CD4-positive, alpha-beta T cell (primary cell): Measurements from ENCODE around the gene PTPN3. TPM values are rescaled to one million over a fixed set of nuclear protein-coding genes. Genes with fewer than 3 reads are reported as not detected.

ENCODE experiments used
- ATAC-seq: fragments of 200-7000 bp; cut with Tn5 transposase; one replicate; pipeline ENCODE4 v1.10.0; 2022; ENCODE audit warnings: mild to moderate bottlenecking; ENCODE audit not compliant: poor library complexity
- CTCF ChIA-PET: fragments of 350-600 bp; sonication (Branson Sonifier 250); formaldehyde crosslinking; loops from one replicate; lab custom pipeline; 2021; ENCODE audit warnings: antibody characterized with exemption, inconsistent platforms; lab: Charles Lee
- POLR2A ChIA-PET: fragments of 350-600 bp; sonication (Branson Sonifier 250); formaldehyde crosslinking; loops from one replicate; lab custom pipeline; 2021; ENCODE audit warnings: antibody characterized with exemption, inconsistent platforms; lab: Charles Lee
- DNase-seq, 14 experiments: peaks; one replicate each; pipeline ENCODE4 v3.0.0-alpha.2; 2013 to 2020; ENCODE audit warnings: mixed read lengths in 2 of 14
- H3K27ac ChIP-seq, 2 donors: one replicate each; pipeline versions ENCODE4 v1.5.1 to v1.7.0; 2013; ENCODE audit warnings: low read length in 2 of 2, low read depth in 1 of 2, mild to moderate bottlenecking in 1 of 2
- H3K27me3 ChIP-seq, 2 experiments: 1 replicate in 1 of 2; 2 replicates in 1 of 2; pipeline versions ENCODE4 v1.6.1 to v1.7.0; 2013; ENCODE audit warnings: low read length in 2 of 2, control low read depth in 1 of 2, mild to moderate bottlenecking in 1 of 2, moderate library complexity in 1 of 2; ENCODE audit not compliant: insufficient read depth in 2 of 2, control insufficient read depth in 1 of 2
- H3K36me3 ChIP-seq: one replicate; pipeline ENCODE4 v1.6.1; 2013; ENCODE audit warnings: low read length, control low read depth; ENCODE audit not compliant: insufficient read depth
- H3K4me1 ChIP-seq: one replicate; pipeline ENCODE4 v1.6.1; 2013; ENCODE audit warnings: low read length, control low read depth; ENCODE audit not compliant: insufficient read depth
- H3K4me3 ChIP-seq: one replicate; pipeline ENCODE4 v1.5.1; 2013; ENCODE audit warnings: mild to moderate bottlenecking, low read length, moderate library complexity
- H3K9me3 ChIP-seq, 2 experiments: 1 replicate in 1 of 2; 2 replicates in 1 of 2; pipeline versions ENCODE4 v1.6.1 to v1.7.0; 2013; ENCODE audit warnings: low read length in 2 of 2, mild to moderate bottlenecking in 2 of 2, control low read depth in 1 of 2, moderate library complexity in 1 of 2; ENCODE audit not compliant: control insufficient read depth in 1 of 2, insufficient read depth in 1 of 2
- H3K27ac Mint-ChIP-seq: one replicate; pipeline ENCODE4 v1.8.0; 2020; ENCODE audit warnings: mixed read lengths
- H3K27me3 Mint-ChIP-seq: one replicate; pipeline ENCODE4 v1.8.0; 2021; ENCODE audit warnings: mixed read lengths
- H3K36me3 Mint-ChIP-seq: one replicate; pipeline ENCODE4 v1.8.0; 2021; ENCODE audit warnings: low read depth, mixed read lengths
- H3K4me1 Mint-ChIP-seq: one replicate; pipeline ENCODE4 v1.8.0; 2021; ENCODE audit warnings: low read depth, mixed read lengths
- H3K4me3 Mint-ChIP-seq: one replicate; pipeline ENCODE4 v1.8.0; 2020; ENCODE audit warnings: mild to moderate bottlenecking, mixed read lengths
- H3K9me3 Mint-ChIP-seq: one replicate; pipeline ENCODE4 v1.8.0; 2020; ENCODE audit warnings: mixed read lengths
- CTCF ChIP-seq: fragments of 200-600 bp; IDR thresholded peaks from one replicate; pipeline ENCODE4 v1.8.0; 2022; ENCODE audit warnings: antibody characterized with exemption, mild to moderate bottlenecking
- intact Hi-C, 2 experiments: fragments of 100-400 bp; cut with DNase I in 1 of 2; cut with micrococcal nuclease in 1 of 2; formaldehyde crosslinking; loops; one replicate each; pipeline versions ENCODE4 v1.15.1 to v1.9.0; 2023 to 2025; cut with DNase I, micrococcal nuclease
- total RNA-seq, 174 experiments: library from RNA in 2 of 174; stranded (reverse) in 2 of 174; gene quantifications; one replicate each; pipeline ENCODE4 v1.2.3 and lab custom pipeline; 2021 to 2026

The PTPN3 gene
- total RNA-seq, 2 experiments from 2014 or later = not detected

GRCh38 chr9:109391176-109391575 is 106.9 kb downstream of the PTPN3 start:
- no peak overlapping the region for H3K27ac Mint-ChIP-seq
- CTCF ChIA-PET = no interaction called here
- POLR2A ChIA-PET = no interaction called here
- H3K36me3 ChIP-seq = no peaks in the 10 kb centered on the region
- H3K9me3 ChIP-seq = peaks cover 0 to 6% of the 10 kb centered on the region in 2 experiments
- no peaks in the 10 kb centered on the region for H3K36me3 Mint-ChIP-seq
- no peak overlapping the region for H3K4me3 ChIP-seq
- ATAC-seq (no peak), DNase-seq (no peak)
- H3K4me1 ChIP-seq = no peaks in the 10 kb centered on the region
- TF ChIP-seq CTCF = no peak
- no peak overlapping the region for H3K27ac ChIP-seq
- intact Hi-C loops = no loop called here
- H3K4me3 Mint-ChIP-seq = no peak overlapping the region
- H3K27me3 Mint-ChIP-seq = peaks cover 27% of the 10 kb centered on the region
- no peaks in the 10 kb centered on the region for H3K4me1 Mint-ChIP-seq
- no peaks in the 10 kb centered on the region for H3K9me3 Mint-ChIP-seq
- peaks cover 6 to 8% of the 10 kb centered on the region in 2 experiments for H3K27me3 ChIP-seq

- peaks cover 42% of the 10 kb centered on the region for H3K27me3 Mint-ChIP-seq
- TF ChIP-seq CTCF = no peak
- ATAC-seq (no peak), DNase-seq (no peak)
- H3K9me3 ChIP-seq = peaks cover 0 to 6% of the 10 kb centered on the region in 2 experiments
- intact Hi-C loops = no loop called here
- no peaks in the 10 kb centered on the region for H3K4me1 ChIP-seq
- H3K27ac Mint-ChIP-seq = no peak overlapping the region
- H3K4me1 Mint-ChIP-seq = no peaks in the 10 kb centered on the region
- POLR2A ChIA-PET = no interaction called here
- H3K27me3 ChIP-seq = peaks cover 5% of the 10 kb centered on the region in 2 experiments
- CTCF ChIA-PET = no interaction called here
- H3K27ac ChIP-seq = no peak overlapping the region
- no peaks in the 10 kb centered on the region for H3K9me3 Mint-ChIP-seq
- no peaks in the 10 kb centered on the region for H3K36me3 Mint-ChIP-seq
- no peak overlapping the region for H3K4me3 Mint-ChIP-seq
- no peaks in the 10 kb centered on the region for H3K36me3 ChIP-seq
- H3K4me3 ChIP-seq = no peak overlapping the region
Measured at GRCh38 chr9:109387856-109388255, 110.3 kb downstream of the PTPN3 start.

GRCh38 chr9:109387206-109387605 is 110.9 kb downstream of the PTPN3 start:
- ChIA-PET CTCF (no interaction called here), POLR2A (no interaction called here)
- H3K36me3 ChIP-seq = no peaks in the 10 kb centered on the region
- peaks cover 0 to 5% of the 10 kb centered on the region in 2 experiments for H3K27me3 ChIP-seq
- H3K4me3 Mint-ChIP-seq = no peak overlapping the region
- no peaks in the 10 kb centered on the region for H3K9me3 Mint-ChIP-seq
- H3K27ac ChIP-seq = no peak overlapping the region
- no peak overlapping the region for H3K27ac Mint-ChIP-seq
- intact Hi-C loops = no loop called here
- DNase-seq = no peak
- peaks cover 48% of the 10 kb centered on the region for H3K27me3 Mint-ChIP-seq
- H3K4me1 ChIP-seq = no peaks in the 10 kb centered on the region
- no peaks in the 10 kb centered on the region for H3K4me1 Mint-ChIP-seq
- ATAC-seq = no peak
- no peaks in the 10 kb centered on the region for H3K36me3 Mint-ChIP-seq
- no peak overlapping the region for H3K4me3 ChIP-seq
- TF ChIP-seq CTCF = no peak
- peaks cover 0 to 6% of the 10 kb centered on the region in 2 experiments for H3K9me3 ChIP-seq
